Activated CD4-positive, alpha-beta memory T cell treated with anti-CD3 and anti-CD28 coated beads for 36 hours (primary cell): Measurements from ENCODE around the gene P4HA3. TPM values are rescaled to one million over a fixed set of nuclear protein-coding genes. Genes with fewer than 3 reads are reported as not detected.

Experiments used
- CTCF ChIA-PET: fragments of 350-600 bp; sonication (Branson Sonifier 250); formaldehyde crosslinking; loops from one replicate; lab custom pipeline; 2021; ENCODE audit warnings: antibody characterized with exemption, inconsistent platforms; lab: Charles Lee
- POLR2A ChIA-PET: fragments of 350-600 bp; sonication (Branson Sonifier 250); formaldehyde crosslinking; loops from one replicate; lab custom pipeline; 2021; ENCODE audit warnings: antibody characterized with exemption; lab: Charles Lee
- DNase-seq: peaks from one replicate; pipeline ENCODE4 v3.0.0-alpha.2; 2020
- H3K27ac Mint-ChIP-seq: one replicate; pipeline ENCODE4 v1.8.0; 2021; ENCODE audit warnings: mixed read lengths
- H3K27me3 Mint-ChIP-seq: one replicate; pipeline ENCODE4 v1.8.0; 2021; ENCODE audit warnings: mixed read lengths
- H3K36me3 Mint-ChIP-seq: one replicate; pipeline ENCODE4 v1.8.0; 2021; ENCODE audit warnings: mixed read lengths
- H3K4me1 Mint-ChIP-seq: one replicate; pipeline ENCODE4 v1.8.0; 2021; ENCODE audit warnings: low read depth, mixed read lengths
- H3K4me3 Mint-ChIP-seq: one replicate; pipeline ENCODE4 v1.8.0; 2021; ENCODE audit warnings: mild to moderate bottlenecking, mixed read lengths
- H3K9me3 Mint-ChIP-seq: one replicate; pipeline ENCODE4 v1.8.0; 2021; ENCODE audit warnings: mixed read lengths
- intact Hi-C: fragments of 100-400 bp; cut with micrococcal nuclease; formaldehyde crosslinking; loops from one replicate; pipeline ENCODE4 v1.15.1; 2023
- total RNA-seq, 2 experiments: library from RNA; stranded (reverse); gene quantifications; one replicate each; pipeline ENCODE4 v1.2.3, GENCODE V29; 2021

P4HA3 gene
- total RNA-seq, 2 experiments from 2014 or later, result not detected

DNA sequence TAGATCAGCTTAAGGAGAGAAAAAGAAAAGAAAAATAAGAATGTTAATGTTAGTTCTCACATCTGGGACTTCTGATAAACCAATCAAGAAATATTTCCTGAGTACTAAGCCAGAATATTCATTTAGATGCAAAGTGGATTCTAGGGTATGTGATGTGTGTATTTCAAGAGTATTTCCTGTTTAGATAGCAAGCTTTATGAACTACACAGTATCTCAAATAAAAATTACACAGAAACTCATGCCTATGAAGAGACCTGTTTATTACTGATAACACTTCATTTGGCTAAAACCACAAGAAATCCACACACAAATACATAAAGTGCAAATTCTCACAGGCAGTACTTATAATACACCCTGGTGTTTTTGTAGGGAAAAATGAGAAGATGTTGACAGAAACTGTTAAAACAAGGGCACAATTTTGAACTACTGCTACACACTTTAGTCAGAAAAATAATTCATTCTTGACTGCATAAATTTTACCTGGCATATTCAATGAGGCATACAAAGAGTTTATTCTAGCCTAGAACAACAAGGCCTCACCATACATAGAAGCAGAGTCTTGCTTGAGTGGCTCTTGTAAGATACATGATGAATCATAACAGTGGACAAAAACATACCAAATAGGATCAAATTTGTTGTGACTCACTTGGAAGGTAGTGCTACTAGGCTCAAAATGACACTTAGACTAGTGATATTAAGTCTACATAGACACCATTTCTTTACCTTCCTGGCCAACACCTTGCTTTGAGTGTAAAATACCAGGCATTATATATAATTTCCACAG is 18.8 kb upstream of the P4HA3 start:
- no peaks in the 10 kb centered on the region for H3K36me3 Mint-ChIP-seq
- H3K9me3 Mint-ChIP-seq, result no peaks in the 10 kb centered on the region
- CTCF ChIA-PET, result interaction anchor here (1.4 kb wide), 2 partner anchors 9 to 119 kb away, joined by 5 to 6 read pairs; no protein-coding TSS in a partner anchor
- intact Hi-C loops, result no loop called here
- H3K4me3 Mint-ChIP-seq, result no peak overlapping the region
- H3K4me1 Mint-ChIP-seq, result no peaks in the 10 kb centered on the region
- H3K27me3 Mint-ChIP-seq, result no peaks in the 10 kb centered on the region
- no peak for DNase-seq
- no peak overlapping the region for H3K27ac Mint-ChIP-seq
- POLR2A ChIA-PET, result no interaction called here

DNA sequence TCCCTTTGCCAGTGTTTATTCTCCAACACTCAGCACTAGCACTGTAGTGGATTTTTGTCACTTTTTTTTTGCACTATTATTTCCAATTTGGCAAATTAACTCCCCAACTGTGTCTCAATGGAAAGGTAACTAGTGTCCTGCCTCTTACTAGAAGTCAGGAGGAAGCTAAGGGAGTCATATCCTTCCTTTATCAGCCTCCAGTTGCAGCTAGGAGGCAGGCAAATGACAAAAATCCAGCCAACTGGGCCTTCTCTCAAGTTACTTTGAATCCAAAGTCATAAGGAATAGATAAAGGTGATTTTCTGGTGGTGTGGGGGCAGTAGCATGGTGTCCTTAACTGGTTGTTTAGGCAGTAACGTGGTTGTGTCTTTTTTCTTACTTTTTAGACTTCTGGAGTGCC is 15.6 kb upstream of the P4HA3 start:
- Mint-ChIP-seq H3K4me3 (no peak overlapping the region), H3K36me3 (no peaks in the 10 kb centered on the region), H3K9me3 (no peaks in the 10 kb centered on the region), H3K27me3 (no peaks in the 10 kb centered on the region), H3K27ac (no peak overlapping the region), H3K4me1 (no peaks in the 10 kb centered on the region)
- POLR2A ChIA-PET, result no interaction called here
- intact Hi-C loops, result no loop called here
- no peak for DNase-seq
- CTCF ChIA-PET, result interaction anchor here (1.2 kb wide), 1 partner anchor 71 kb away, joined by 3 read pairs; no protein-coding TSS in a partner anchor

DNA sequence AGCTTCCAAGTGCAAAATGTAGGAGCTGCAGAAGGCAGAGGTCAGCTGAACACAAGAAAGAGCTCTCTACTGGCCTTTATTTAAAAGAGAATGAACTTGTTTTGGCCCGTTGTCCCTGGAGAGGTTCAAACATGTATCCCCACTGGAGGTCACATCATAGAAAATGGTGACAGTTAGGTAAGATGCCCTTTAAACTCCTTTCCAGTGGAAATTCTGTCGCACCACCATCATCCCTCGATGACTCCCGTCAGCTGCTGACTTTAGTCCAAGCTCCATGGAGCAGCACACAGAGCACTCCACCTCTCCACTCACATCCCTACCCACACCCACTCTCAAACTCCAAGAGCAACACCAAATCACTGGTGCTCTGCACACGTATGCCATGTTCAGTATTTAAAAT is 15.2 kb upstream of the P4HA3 start:
- intact Hi-C loops, result no loop called here
- Mint-ChIP-seq H3K4me1 (no peaks in the 10 kb centered on the region), H3K4me3 (no peak overlapping the region), H3K27me3 (peaks cover 2% of the 10 kb centered on the region), H3K9me3 (no peaks in the 10 kb centered on the region), H3K27ac (no peak overlapping the region), H3K36me3 (no peaks in the 10 kb centered on the region)
- POLR2A ChIA-PET, result no interaction called here
- DNase-seq, result no peak
- CTCF ChIA-PET, result interaction anchor here (1.2 to 1.5 kb wide), 2 partner anchors 71 to 123 kb away, joined by 3 read pairs; no protein-coding TSS in a partner anchor

DNA sequence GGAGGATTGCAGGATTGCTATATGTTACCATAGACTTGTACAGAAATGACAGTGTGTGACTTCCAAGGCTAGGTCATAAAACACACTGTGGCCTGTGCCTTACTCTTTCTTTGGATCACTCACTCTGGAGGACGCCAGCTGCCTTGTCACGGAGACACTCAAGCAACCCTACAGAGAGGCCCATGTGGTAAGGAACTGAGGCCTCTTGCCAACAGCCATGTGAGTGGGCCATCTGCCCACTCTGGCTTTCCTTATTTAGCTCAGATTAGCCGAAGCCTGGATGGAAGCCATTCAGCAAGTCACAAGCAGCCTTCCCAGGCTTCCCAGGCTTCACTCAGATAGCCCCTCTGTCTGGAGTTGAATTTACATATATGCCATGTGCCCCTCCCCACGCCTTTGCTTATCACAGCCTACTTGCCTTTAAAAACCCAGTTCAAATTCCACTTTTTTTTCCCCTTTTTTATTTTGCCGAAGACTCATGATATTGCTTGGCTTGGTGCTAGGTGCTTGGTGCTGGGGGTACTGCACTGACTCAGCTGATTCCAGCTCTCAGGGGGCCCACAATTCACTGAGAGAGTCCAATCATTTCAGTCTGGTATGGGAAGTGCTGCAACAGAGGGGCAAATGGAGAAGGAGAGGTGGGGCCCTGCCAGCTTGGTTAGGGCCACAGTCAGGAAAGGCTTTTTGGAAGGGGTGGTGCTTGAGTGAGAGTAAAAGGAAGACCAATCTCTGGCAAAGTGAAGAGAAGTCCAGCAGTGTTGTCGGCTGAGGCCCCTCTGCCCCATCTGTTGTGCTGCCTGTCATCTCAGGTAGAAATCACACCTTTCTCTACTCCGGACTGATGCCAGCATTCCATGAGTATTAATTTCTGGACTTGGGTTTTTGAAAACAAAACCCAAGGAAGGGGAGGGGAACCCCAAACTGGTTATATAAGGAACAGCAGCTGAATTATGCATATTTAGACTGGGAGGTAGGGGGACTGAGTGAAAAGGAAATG is 14.5 kb upstream of the P4HA3 start:
- intact Hi-C loops, result no loop called here
- H3K4me1 Mint-ChIP-seq, result peaks cover 2% of the 10 kb centered on the region
- no peaks in the 10 kb centered on the region for H3K36me3 Mint-ChIP-seq
- H3K4me3 Mint-ChIP-seq, result no peak overlapping the region
- no peaks in the 10 kb centered on the region for H3K9me3 Mint-ChIP-seq
- no peak overlapping the region for H3K27ac Mint-ChIP-seq
- ChIA-PET POLR2A (interaction anchor here (1.6 kb wide), 1 partner anchor 355 kb away, joined by 3 read pairs; no protein-coding TSS in a partner anchor), CTCF (interaction anchor here (1.2 to 2.0 kb wide), 3 partner anchors 70 to 123 kb away, joined by 3 to 11 read pairs (median 3); no protein-coding TSS in a partner anchor)
- peaks cover 8% of the 10 kb centered on the region for H3K27me3 Mint-ChIP-seq
- DNase-seq, result no peak

DNA sequence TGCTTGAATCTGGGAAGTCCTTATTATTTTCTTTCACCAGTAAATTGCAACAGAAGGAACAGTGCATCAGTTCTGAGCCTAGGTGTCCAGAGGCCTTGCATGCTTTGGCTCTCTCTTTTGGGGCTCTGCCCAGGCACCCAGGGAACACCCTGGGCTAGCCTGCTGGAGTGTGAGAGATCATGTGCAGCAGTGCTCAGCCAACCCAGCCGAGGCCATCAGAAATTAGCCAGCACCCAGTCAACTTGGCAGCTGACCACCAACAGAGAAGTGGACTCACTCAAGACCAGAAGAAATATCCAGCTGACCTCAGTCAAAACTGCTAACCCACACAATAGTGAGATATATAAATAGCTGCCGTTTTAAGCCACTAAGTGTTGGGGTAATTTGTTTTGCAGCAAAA is 11.2 kb upstream of the P4HA3 start:
- Mint-ChIP-seq H3K4me3 (no peak overlapping the region), H3K4me1 (peaks cover 2% of the 10 kb centered on the region), H3K36me3 (peaks cover 3% of the 10 kb centered on the region), H3K27ac (no peak overlapping the region), H3K9me3 (peaks cover 5% of the 10 kb centered on the region), H3K27me3 (peaks cover 14% of the 10 kb centered on the region)
- ChIA-PET CTCF (interaction anchor here (0.9 to 6.2 kb wide), 6 partner anchors 22 to 359 kb away, joined by 3 to 95 read pairs (median 4); no protein-coding TSS in a partner anchor), POLR2A (no interaction called here)
- DNase-seq, result no peak
- intact Hi-C loops, result no loop called here

DNA sequence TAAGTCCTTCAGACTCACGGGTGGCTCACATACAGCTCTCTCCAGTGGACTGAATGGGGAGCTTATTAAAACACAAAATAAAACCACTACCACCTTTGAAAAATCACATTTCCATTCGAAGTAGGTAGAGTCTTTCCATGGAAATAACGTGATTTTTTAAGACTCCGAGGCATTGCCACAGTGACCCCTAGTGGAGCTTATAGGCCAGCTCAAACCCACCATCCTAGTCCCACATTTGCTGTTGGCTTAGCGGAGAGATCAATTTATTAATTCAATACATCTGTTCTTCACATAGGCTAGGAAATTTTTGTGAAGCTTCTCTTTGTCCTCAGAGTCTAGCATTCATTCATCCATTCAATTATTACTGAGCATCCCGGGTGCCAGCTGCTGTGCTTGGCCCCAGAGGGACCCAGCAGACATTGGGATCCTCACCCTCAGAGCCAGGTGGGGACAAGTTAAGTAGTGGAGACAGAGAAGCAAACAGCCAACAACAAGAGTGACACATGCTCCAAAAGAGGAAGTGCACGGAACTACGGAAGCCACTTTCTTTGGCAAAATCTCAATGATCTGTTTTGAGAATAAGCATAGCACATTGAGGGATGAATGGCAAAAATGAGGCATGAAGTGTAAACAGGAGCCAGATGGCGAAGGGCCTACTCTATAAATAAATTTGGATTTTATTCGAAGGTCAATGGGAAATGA is 10.2 kb upstream of the P4HA3 start:
- intact Hi-C loops, result loop anchor here (1.0 to 2.0 kb wide), 2 partner anchors 65 to 357 kb away; no protein-coding TSS in a partner anchor
- Mint-ChIP-seq H3K4me1 (peaks cover 2% of the 10 kb centered on the region), H3K27me3 (peaks cover 15% of the 10 kb centered on the region), H3K36me3 (peaks cover 7% of the 10 kb centered on the region), H3K27ac (no peak overlapping the region), H3K9me3 (peaks cover 16% of the 10 kb centered on the region), H3K4me3 (no peak overlapping the region)
- DNase-seq, result peak; percentile 53
- CTCF ChIA-PET, result interaction anchor here (0.5 to 6.2 kb wide), 33 partner anchors 8 to 659 kb away, joined by 3 to 95 read pairs (median 4); partner anchors contain the start of genes C2CD3 and PPME1
- POLR2A ChIA-PET, result no interaction called here

DNA sequence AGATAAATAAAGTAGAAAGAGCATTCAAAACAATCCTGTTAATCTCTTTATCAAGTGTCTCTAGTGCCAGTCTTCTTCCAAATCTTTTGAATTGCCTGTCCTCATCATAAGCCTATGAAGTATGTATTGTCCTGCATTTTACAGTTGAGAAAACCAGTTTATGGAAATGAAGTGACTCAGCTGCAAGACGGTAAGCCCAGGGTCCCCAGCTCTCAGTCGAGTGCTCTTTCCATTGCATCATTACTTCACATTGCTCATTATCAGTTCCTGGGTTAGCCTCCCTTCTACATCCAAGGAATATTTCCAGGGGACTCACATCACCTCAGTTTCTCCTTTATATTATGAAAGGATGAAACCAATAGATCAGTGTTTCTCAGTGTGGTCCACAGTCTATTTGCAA is 9.1 kb upstream of the P4HA3 start:
- Mint-ChIP-seq H3K27ac (no peak overlapping the region), H3K9me3 (peaks cover 19% of the 10 kb centered on the region), H3K36me3 (peaks cover 7% of the 10 kb centered on the region), H3K4me3 (no peak overlapping the region), H3K27me3 (peaks cover 15% of the 10 kb centered on the region), H3K4me1 (peaks cover 2% of the 10 kb centered on the region)
- DNase-seq, result no peak
- intact Hi-C loops, result loop anchor here (2.0 kb wide), 1 partner anchor 64 kb away; no protein-coding TSS in a partner anchor
- POLR2A ChIA-PET, result no interaction called here
- CTCF ChIA-PET, result interaction anchor here (1.2 to 6.2 kb wide), 14 partner anchors 12 to 354 kb away, joined by 3 to 95 read pairs (median 5); no protein-coding TSS in a partner anchor

DNA sequence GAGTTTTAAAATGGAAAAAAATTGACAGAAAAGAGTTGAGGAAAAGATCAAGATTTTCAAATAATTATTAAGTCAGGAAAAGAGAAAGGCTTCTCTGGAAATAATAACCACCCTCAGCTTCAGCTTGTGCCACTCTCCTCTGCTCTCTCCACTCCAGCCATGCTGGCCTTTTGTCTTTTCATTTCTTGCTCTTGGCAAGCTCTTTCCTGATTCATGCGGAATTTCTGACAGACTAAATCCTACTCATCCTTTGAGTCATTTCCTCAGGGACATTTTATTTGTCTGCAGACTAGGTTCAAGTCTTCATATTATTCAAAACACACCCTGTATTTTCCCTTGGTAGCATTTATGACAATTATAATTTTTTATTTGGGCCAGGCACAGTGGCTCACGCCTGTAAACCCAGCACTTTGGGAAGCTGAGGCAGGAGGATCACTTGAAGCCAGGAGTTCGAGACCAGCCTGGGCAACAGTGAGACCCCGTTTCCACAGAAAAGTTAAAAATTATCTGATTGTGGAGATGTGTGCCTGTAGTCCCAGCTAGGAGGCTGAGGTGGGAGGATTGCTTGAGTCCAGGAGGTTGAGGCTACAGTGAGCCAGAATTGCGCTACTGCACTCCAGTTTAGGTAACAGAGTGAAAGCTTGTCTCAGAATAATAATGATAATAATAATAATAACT is 7.8 kb upstream of the P4HA3 start:
- Mint-ChIP-seq H3K4me1 (peaks cover 2% of the 10 kb centered on the region), H3K4me3 (no peak overlapping the region), H3K27ac (no peak overlapping the region), H3K36me3 (peaks cover 7% of the 10 kb centered on the region), H3K27me3 (peaks cover 15% of the 10 kb centered on the region), H3K9me3 (peaks cover 19% of the 10 kb centered on the region)
- intact Hi-C loops, result no loop called here
- ChIA-PET CTCF (interaction anchor here (1.7 to 6.2 kb wide), 2 partner anchors 11 to 65 kb away, joined by 3 to 95 read pairs; no protein-coding TSS in a partner anchor), POLR2A (no interaction called here)
- DNase-seq, result no peak

DNA sequence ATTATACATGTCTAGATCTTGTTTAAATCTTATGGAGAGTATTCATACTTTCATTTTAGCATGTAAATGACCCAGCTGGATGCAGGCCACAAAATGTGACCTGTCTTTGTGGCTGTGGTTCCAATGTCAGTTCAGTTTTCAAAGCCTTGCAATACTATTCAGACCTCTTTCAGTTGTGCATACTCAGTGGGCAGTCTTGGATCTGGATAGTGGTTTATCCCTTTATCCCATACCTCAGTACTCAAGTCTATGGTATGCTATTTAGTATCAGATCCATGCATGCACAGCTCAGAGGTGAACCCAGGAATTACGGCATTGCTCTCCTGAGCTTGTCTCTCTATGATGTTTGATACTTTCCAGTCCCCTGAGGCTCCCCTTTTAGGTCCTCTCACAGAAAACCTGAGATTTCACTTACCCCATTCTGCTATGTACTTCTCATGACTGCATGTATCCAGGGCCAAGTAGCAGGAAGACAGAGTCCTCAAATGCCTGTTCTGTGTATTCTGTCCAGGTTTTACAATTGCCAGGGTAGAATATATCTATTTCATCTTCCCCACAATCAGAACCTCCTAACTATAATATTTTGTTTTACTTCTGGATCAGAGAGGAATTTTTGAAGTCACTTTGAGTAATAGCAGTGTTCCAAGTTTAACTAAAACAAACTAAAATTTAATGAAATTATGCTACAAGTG is 6.9 kb upstream of the P4HA3 start:
- ChIA-PET POLR2A (interaction anchor here (0.5 kb wide), 1 partner anchor 334 kb away, joined by 4 read pairs; no protein-coding TSS in a partner anchor), CTCF (interaction anchor here (1.7 to 6.2 kb wide), 2 partner anchors 10 to 64 kb away, joined by 3 to 95 read pairs; no protein-coding TSS in a partner anchor)
- Mint-ChIP-seq H3K4me1 (peaks cover 2% of the 10 kb centered on the region), H3K4me3 (no peak overlapping the region), H3K36me3 (peaks cover 7% of the 10 kb centered on the region), H3K27me3 (peaks cover 17% of the 10 kb centered on the region), H3K9me3 (peaks cover 22% of the 10 kb centered on the region), H3K27ac (no peak overlapping the region)
- intact Hi-C loops, result no loop called here
- no peak for DNase-seq

DNA sequence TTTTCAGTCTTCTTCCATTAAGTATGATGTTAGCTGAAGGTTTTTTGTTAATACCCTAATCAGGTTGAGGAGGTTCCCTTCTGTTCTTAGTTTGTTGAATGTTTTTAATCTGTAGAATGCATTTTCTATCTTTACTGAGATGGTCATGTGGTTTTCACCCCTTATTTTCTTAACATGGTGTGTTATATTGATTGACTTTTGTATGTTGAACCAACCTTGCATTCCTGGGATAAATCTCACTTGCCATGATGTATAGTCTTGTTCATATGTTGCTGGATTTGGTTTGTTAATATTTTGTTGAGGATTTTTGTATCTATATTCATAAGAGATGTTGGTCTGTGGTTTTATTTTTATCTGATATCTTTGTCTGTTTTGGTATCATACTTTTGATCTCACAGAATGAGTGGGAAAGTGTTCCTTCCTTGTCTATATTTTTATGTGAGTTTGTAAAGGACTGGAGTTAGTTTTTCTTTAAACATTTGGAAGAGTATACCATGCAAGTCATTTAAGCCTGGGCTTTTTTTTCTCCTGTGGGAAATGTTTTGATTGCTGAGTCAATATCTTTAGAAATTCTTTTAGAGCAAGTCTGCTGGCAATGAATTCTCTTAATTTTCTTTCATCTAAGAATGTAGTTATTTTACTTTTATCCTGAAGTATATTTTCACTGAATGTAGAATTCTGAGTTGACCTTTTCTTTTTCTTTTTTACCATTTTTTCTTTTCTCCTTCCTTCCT is 5.5 kb upstream of the P4HA3 start:
- DNase-seq, result no peak
- no peak overlapping the region for H3K4me3 Mint-ChIP-seq
- intact Hi-C loops, result no loop called here
- CTCF ChIA-PET, result interaction anchor here (6.2 kb wide), 1 partner anchor 63 kb away, joined by 95 read pairs; no protein-coding TSS in a partner anchor
- H3K4me1 Mint-ChIP-seq, result peaks cover 2% of the 10 kb centered on the region
- peaks cover 23% of the 10 kb centered on the region for H3K27me3 Mint-ChIP-seq
- H3K36me3 Mint-ChIP-seq, result peaks cover 7% of the 10 kb centered on the region
- peaks cover 22% of the 10 kb centered on the region for H3K9me3 Mint-ChIP-seq
- H3K27ac Mint-ChIP-seq, result no peak overlapping the region
- POLR2A ChIA-PET, result no interaction called here
